SU-DHL-6 (cell line): ENCODE data around the gene PTPRCAP.

Experiments
- H2AFZ ChIP-seq: fragments of 200-600 bp; sonication (generic); 2 replicates; pipeline ENCODE4 v1.6.1; 2014; ENCODE audit warnings: low read depth, mild to moderate bottlenecking, moderate library complexity, mixed read lengths, antibody characterized with exemption, low read length; ENCODE audit not compliant: severe bottlenecking
- H3F3A ChIP-seq: fragments of 200-600 bp; shearing (Covaris generic); 2 replicates; pipeline ENCODE4 v1.6.0; 2016; ENCODE audit warnings: antibody characterized with exemption, mild to moderate bottlenecking; ENCODE audit not compliant: insufficient read depth
- H3K27ac ChIP-seq: fragments of 200-600 bp; sonication (generic); 2 replicates; pipeline ENCODE4 v1.5.1; 2016; ENCODE audit warnings: low read depth, mild to moderate bottlenecking, low read length, moderate library complexity, mixed read lengths
- H3K27me3 ChIP-seq: fragments of 200-600 bp; sonication (generic), shearing (Covaris generic); 2 replicates; pipeline ENCODE4 v1.6.0; 2014; ENCODE audit warnings: mild to moderate bottlenecking, low read length
- H3K36me3 ChIP-seq: fragments of 200-600 bp; sonication (generic); 2 replicates; pipeline ENCODE4 v1.6.1; 2014; ENCODE audit warnings: mild to moderate bottlenecking, low read length, mixed read lengths
- H3K4me2 ChIP-seq: fragments of 300-600, 200-600 bp; shearing (Covaris generic), sonication (generic); 2 replicates; pipeline ENCODE4 v1.6.0; 2014; ENCODE audit warnings: low read length, low read depth, mild to moderate bottlenecking; ENCODE audit not compliant: poor library complexity, severe bottlenecking
- H3K4me3 ChIP-seq: fragments of 200-600 bp; sonication (generic); 2 replicates; pipeline ENCODE4 v1.5.1; 2014; ENCODE audit warnings: antibody characterized with exemption, low read length, mild to moderate bottlenecking, mixed read lengths; ENCODE audit not compliant: insufficient read depth, poor library complexity, severe bottlenecking
- H3K79me2 ChIP-seq: fragments of 200-600 bp; sonication (generic); 2 replicates; pipeline ENCODE4 v1.6.1; 2014; ENCODE audit warnings: mild to moderate bottlenecking, low read length, moderate library complexity; ENCODE audit not compliant: insufficient read depth
- H3K9ac ChIP-seq: fragments of 200-600 bp; sonication (generic); 2 replicates; pipeline ENCODE4 v1.7.0; 2014; ENCODE audit warnings: mild to moderate bottlenecking, low read length
- H3K9me2 ChIP-seq: fragments of 200-600 bp; sonication (generic); replicated peaks from 2 replicates; pipeline ENCODE4 v1.6.1; 2014; ENCODE audit warnings: low read length; ENCODE audit not compliant: insufficient read depth
- H3K9me3 ChIP-seq: fragments of 200-600 bp; sonication (generic); 2 replicates; pipeline ENCODE4 v1.6.1; 2014; ENCODE audit warnings: low read length, mixed read lengths; ENCODE audit not compliant: insufficient read depth
- H4K20me1 ChIP-seq: fragments of 200-600 bp; sonication (generic); 2 replicates; pipeline ENCODE4 v1.6.1; 2014; ENCODE audit warnings: low read depth, mild to moderate bottlenecking, antibody characterized with exemption, low read length, moderate library complexity, mixed read lengths
- EZH2phosphoT487 ChIP-seq: fragments of 200-600 bp; sonication (generic), shearing (Covaris generic); conservative IDR thresholded peaks from 2 replicates; pipeline ENCODE4 v1.6.1; 2018; ENCODE audit warnings: mild to moderate bottlenecking, antibody characterized with exemption, low read length, moderate library complexity, mixed read lengths
- TF ChIP-seq, protein P1 (sequence below): fragments of 200-600 bp; sonication (generic); IDR thresholded peaks from one replicate; pipeline ENCODE4 v1.5.1; 2017; ENCODE audit warnings: antibody characterized with exemption, mild to moderate bottlenecking, low read length, moderate library complexity; ENCODE audit not compliant: insufficient read depth, poor library complexity, severe bottlenecking

Gene PTPRCAP

DNA sequence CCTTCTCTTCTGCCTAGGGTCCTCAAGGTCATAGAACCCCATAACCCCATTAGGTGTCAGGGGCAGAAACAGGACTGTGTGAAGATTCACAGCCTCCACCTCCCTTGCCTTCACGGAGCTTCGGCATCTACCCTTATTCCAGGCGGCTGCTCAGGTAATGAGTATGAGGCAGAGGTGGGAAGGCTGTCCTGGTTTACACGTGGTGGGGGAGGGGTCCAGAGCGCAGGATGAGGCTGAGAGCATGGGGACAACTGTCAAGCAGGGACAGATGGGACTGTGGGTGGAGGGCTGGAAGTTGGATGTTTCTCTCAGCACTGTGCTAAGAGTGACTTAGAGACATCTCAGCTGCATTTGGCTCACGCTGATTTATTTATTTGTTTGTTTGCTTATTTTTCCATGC lies 50.0 kb downstream of the PTPRCAP start:
- no peaks in the 10 kb centered on the region for H4K20me1 ChIP-seq
- TF ChIP-seq EZH2phosphoT487 = no peak
- TF ChIP-seq, protein P1, sequence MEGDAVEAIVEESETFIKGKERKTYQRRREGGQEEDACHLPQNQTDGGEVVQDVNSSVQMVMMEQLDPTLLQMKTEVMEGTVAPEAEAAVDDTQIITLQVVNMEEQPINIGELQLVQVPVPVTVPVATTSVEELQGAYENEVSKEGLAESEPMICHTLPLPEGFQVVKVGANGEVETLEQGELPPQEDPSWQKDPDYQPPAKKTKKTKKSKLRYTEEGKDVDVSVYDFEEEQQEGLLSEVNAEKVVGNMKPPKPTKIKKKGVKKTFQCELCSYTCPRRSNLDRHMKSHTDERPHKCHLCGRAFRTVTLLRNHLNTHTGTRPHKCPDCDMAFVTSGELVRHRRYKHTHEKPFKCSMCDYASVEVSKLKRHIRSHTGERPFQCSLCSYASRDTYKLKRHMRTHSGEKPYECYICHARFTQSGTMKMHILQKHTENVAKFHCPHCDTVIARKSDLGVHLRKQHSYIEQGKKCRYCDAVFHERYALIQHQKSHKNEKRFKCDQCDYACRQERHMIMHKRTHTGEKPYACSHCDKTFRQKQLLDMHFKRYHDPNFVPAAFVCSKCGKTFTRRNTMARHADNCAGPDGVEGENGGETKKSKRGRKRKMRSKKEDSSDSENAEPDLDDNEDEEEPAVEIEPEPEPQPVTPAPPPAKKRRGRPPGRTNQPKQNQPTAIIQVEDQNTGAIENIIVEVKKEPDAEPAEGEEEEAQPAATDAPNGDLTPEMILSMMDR = no peak
- H3F3A ChIP-seq = no peaks in the 10 kb centered on the region
- H3K36me3 ChIP-seq = no peaks in the 10 kb centered on the region
- H3K9me3 ChIP-seq = no peaks in the 10 kb centered on the region
- no peak overlapping the region for H3K4me3 ChIP-seq
- H3K79me2 ChIP-seq = peaks cover 7% of the 10 kb centered on the region
- H3K27me3 ChIP-seq = no peaks in the 10 kb centered on the region
- no peak overlapping the region for H3K4me2 ChIP-seq
- H2AFZ ChIP-seq = no peak overlapping the region
- no peak overlapping the region for H3K27ac ChIP-seq
- H3K9me2 ChIP-seq = no peaks in the 10 kb centered on the region
- H3K9ac ChIP-seq = no peak overlapping the region

DNA sequence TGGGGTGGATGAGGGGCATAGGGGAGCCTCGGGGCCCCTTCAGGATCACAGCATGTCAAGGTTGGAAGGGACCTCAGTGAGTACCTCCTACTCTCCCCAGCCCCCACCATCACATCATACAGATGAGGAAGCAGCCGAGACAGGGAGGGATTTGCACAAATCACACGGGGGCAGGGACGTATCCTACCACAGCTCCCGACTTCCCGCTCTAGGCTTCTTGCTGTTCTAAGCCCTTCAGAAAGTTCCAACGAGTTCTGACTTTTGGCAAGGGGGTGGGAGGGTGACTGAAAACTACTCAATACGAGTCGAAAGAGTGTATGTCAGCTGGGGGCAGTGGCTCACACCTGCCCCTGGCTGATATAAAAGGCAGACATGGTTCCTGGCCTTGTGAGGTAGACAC lies 50.4 kb downstream of the PTPRCAP start:
- H3K9me3 ChIP-seq = no peaks in the 10 kb centered on the region
- H3F3A ChIP-seq = no peaks in the 10 kb centered on the region
- H4K20me1 ChIP-seq = no peaks in the 10 kb centered on the region
- no peaks in the 10 kb centered on the region for H3K9me2 ChIP-seq
- no peak overlapping the region for H3K4me2 ChIP-seq
- H3K27me3 ChIP-seq = no peaks in the 10 kb centered on the region
- no peak overlapping the region for H3K4me3 ChIP-seq
- H3K9ac ChIP-seq = no peak overlapping the region
- H2AFZ ChIP-seq = no peak overlapping the region
- TF ChIP-seq, protein P1 = no peak
- TF ChIP-seq EZH2phosphoT487 = no peak
- H3K36me3 ChIP-seq = no peaks in the 10 kb centered on the region
- H3K79me2 ChIP-seq = peaks cover 3% of the 10 kb centered on the region
- no peak overlapping the region for H3K27ac ChIP-seq
